ENCODE measurements around the gene LRRC26.

DNA sequence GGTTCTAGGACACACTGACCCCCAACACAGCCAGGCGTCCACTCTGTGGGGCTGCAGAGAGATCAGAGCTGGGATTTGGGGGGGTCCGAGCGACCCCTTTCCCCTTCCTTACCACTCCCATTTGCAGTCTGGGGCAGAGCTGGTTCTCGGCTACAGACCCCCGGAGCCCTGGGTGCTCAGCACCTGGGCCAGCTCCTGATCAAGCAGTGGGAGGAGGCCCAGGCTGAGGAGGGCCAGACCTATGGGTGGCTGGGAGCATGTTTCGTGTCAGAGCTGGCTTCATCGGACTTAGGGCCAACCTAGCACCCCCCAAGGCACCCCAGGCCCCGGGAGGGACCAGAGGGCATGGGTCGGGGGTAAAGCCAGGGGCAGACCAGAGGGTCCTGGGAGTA lies 23.3 kb downstream of the LRRC26 start:
- TF ChIP-seq POLR2A (IDR thresholded peaks at IDR 0.05): no peak
- TF ChIP-seq, protein P1, sequence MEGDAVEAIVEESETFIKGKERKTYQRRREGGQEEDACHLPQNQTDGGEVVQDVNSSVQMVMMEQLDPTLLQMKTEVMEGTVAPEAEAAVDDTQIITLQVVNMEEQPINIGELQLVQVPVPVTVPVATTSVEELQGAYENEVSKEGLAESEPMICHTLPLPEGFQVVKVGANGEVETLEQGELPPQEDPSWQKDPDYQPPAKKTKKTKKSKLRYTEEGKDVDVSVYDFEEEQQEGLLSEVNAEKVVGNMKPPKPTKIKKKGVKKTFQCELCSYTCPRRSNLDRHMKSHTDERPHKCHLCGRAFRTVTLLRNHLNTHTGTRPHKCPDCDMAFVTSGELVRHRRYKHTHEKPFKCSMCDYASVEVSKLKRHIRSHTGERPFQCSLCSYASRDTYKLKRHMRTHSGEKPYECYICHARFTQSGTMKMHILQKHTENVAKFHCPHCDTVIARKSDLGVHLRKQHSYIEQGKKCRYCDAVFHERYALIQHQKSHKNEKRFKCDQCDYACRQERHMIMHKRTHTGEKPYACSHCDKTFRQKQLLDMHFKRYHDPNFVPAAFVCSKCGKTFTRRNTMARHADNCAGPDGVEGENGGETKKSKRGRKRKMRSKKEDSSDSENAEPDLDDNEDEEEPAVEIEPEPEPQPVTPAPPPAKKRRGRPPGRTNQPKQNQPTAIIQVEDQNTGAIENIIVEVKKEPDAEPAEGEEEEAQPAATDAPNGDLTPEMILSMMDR (IDR thresholded peaks at IDR 0.05): no peak

All from right lobe of liver (tissue), 4 donors.